HG02623 (cell line): ENCODE data around the gene CD151.

Experiments
- ATAC-seq: cut with Tn5 transposase; IDR thresholded peaks from one replicate; pipeline ENCODE4 v1.9.1; 2021; ENCODE audit warnings: moderate library complexity; ENCODE audit not compliant: unreplicated experiment

Gene CD151

DNA sequence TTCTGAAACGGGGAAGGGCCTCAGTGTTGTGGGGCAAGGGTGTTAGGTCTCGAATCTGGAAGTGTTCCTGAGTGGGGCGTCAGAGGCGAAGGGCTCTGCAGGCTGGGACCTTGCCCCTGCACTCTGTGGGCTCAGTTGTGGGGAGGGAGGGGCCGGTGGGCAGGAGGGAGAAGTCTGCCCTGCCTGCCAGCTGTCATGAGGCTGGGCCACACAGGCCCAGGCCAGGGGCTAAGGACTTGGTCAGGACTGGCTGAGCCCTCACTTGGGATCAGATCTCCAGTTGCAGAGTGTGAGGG is 4.9 kb upstream of the CD151 start, which contains the start of gene CRACR2B:
TSS of gene CRACR2B (plus strand) at position 23 of the 296 bp plus-strand sequence. CDS start 689 bp downstream, outside the sequence.
- no peak for ATAC-seq

DNA sequence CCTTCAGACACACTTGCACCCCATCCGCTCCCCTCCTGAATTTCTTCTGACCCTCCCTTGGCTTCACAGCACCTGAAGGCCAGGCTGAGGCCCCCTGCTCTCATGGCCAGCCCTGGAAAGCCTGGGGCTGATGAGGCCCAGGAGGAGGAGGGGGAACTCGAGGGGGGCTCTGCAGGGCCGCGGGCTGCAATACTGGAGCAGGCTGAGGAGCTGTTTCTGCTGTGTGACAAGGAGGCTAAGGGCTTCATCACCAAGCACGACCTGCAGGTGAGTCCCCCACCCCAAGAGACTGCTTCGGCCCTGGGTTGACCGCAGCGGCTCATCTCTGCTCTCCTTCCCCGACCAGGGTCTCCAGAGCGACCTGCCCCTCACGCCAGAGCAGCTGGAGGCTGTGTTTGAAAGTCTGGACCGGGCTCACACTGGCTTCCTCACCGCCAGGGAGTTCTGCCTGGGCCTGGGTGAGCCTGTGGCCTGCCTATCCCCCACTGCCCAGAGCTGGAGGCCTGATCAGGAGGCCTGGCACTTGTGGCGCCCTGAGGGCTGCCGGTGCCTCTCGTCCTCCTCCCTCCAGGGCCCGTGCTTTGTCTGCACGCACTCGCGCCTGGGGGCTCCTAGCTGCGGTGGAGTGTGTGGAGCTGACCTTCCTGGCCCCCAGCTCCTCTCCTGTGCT is 4.1 kb upstream of the CD151 start:
- no peak for ATAC-seq

DNA sequence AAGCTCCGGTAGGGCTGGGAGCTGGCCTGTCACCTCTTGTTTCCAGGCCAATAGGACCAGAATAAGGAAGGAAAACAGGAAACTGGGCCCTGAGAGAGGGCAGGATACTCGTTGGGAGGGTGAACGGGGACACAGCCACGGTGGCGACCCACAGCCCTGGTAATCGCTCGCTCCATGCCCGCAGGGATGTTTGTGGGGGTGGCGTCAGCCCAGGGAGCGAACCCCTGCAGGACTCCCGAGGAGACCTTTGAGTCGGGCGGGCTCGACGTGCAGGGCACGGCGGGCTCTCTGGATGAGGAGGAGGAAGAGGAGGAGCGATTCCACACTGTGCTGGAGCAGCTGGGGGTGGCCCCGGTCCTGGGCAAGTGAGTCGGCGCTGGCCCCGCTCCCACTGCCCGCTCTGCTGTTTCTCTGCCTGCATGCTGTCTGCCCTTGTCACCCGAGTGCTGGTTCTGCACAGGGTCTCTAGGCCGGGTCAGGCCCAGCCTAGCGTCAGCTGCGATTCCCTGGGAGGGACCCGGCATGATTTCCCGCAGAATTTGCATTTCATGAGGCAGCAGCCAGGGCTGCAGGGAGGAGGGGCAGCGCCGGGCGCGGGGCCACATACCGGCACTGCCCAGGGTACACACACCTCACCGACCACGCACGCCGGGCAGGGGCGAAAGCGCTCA is 3.4 kb upstream of the CD151 start:
- ATAC-seq, result no peak

DNA sequence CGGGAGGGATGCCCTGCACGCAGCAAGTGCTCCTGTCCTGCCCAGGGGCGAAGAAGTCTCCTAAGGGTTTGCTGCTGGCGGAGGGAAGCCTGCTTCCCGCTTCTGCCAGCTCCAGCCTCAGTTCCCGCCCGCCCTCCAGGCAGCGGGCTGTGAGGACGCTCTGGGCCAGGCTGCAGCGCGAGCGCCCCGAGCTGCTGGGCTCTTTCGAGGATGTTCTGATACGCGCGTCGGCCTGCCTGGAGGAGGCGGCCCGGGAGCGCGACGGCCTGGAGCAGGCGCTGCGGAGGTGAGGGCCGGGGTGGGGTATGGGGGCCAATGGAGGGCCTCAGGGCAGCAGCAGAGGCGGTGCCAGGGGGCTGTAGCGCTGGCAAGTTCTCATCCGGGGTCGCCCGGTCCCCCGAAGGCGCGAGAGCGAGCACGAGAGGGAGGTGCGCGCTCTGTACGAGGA is 2.9 kb upstream of the CD151 start:
- ATAC-seq, result no peak

DNA sequence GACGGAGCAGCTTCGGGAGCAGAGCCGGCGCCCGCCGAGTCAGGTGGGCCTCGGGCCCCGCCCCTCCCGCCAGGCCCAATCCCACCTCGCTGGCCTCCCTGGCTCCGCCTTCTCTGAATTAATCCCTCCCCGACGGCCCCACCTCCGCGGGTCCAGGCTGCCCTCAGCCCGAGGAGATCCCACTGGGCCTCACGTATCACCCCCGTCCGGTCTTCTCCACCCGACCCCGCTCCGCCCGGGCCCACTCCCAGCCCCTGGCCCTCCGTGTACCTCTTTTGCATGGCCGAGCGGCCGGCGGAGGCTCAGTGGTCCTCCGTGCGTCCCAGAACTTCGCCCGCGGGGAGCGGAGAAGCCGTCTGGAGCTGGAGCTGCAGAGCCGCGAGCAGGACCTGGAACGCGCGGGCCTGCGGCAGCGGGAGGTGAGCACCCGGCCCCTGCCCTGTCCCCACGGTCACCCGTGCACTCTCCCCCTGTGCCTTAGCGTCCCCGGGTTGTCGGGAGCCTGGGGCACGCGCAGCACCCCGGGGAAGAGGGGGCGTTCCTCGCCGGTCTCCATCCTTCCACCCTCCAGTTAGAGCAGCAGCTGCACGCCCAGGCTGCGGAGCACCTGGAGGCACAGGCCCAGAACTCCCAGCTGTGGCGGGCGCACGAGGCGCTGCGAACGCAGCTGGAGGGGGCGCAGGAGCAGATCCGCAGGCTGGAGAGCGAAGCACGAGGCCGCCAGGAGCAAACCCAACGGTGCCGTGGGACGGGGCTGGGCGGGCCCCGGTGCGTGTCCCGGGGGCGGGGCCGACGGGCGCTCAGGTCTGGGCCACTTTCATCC is 2.2 kb upstream of the CD151 start:
- no peak for ATAC-seq

DNA sequence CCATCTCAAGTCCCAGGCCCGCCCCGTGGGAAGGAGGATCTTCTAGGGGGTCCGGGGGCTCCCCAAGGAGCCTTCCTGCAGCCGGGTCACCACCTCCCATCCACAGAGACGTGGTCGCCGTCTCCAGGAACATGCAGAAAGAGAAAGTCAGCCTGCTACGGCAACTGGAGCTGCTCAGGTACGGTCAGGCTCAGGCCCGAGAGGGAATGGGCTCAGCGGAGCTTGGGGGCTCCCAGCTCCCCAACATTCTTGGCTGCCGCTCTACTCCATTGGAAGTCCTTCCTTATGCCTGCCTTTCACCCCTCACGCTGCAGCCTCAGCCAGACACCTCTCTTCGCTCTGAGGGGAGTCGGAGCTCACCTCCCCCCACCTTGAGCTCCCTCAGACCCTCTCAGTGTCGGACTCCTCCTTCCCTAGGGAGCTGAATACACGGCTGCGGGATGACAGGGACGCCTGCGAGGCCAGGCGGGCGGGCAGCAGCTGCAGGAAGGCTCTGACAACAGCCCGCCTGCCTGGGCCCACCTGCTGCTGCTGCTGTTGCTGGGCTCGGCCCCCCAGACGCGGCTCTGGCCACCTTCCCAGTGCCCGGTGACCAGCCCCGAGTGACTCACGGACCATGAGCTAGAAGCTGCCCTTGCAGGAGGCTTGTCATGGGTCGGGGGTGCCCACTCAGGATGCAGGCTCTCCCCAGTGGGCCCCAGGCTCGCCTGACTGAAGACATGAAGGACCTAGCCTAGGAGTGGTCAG is 1.5 kb upstream of the CD151 start:
- no peak for ATAC-seq

DNA sequence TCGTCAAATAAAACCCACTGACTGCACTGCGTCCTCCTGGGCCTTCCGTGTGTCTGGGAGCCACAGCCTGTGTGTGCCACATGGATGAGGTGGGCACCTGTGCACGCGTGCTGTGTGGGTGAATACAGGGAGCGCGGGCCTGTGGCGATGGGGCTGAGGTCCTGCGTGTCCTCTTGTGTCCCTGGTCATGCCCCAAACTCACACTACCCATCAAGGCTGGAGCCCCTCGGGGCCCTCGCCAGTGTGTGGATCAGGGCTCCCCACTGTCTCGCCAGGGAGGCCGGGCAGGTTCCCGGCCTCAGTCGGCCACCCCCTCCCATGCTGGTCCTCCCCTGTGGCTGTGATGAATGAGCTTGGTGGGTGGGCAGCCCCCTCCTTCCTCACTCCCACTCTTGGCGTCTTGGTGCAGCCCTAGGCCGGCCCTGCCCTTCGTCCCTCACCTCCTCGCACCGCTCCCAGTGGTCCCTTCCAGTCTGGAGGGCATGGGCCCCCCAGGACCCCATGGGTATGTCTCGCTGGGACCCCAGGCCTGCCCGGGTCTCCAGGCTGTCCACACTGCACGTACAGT is 707 bp upstream of the CD151 start:
- no peak for ATAC-seq

DNA sequence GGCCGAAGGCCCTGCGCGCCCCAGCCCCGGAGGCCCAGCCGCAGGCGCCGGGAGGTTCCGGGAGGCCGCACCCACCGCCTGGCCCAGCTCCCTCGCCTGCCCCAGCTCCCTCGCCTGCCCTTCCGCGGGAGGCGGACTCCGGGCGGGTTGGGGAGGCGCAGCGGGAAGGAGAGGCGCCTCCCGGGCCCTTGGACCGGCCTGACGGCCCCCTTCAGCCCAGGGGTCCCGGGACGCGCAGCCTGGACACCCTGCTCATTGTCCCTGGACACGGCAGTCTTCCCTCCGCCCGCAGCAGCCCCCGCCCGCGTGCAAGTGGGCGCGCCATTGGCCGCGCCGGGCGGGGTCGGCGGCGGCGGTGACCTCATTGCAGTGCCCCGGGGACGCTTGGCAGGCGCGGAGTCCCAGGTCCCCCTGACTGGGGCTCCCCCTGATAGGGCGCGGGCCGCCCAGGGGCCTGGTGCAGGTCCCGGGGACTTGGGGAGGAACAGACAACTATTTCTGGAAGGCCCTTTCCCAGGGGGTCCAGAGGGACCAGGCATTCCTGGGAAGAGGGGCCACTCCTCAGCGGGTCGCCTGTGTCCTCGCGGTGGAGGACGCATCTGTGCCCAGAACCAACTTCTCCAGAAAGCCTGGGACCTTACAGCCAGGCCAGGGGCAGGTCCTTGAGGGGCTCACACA is 501 bp downstream of the CD151 start:
- no peak for ATAC-seq

DNA sequence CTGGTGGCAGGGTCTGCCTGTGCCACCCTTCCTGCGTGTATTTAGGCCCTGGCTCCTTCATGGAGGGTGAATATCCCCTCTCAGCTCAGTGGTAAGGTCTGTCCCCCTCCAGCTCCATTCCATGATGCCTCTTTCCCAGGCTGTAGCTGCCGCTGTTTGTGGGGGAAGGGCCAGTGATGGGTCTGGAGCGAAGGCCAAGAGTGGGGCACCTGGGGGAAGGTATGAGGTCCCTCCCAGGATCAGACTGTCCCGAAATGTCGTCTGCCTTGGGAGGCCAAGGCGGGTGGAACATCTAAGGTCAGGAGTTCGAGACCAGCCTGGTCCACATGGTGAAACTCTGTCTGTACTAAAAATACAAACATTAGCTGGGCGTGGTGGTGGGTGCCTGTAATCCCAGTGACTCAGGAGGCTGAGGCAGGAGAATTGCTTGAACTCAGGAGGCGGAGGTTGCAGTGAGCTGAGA is 1.1 kb downstream of the CD151 start:
- ATAC-seq, result no peak

DNA sequence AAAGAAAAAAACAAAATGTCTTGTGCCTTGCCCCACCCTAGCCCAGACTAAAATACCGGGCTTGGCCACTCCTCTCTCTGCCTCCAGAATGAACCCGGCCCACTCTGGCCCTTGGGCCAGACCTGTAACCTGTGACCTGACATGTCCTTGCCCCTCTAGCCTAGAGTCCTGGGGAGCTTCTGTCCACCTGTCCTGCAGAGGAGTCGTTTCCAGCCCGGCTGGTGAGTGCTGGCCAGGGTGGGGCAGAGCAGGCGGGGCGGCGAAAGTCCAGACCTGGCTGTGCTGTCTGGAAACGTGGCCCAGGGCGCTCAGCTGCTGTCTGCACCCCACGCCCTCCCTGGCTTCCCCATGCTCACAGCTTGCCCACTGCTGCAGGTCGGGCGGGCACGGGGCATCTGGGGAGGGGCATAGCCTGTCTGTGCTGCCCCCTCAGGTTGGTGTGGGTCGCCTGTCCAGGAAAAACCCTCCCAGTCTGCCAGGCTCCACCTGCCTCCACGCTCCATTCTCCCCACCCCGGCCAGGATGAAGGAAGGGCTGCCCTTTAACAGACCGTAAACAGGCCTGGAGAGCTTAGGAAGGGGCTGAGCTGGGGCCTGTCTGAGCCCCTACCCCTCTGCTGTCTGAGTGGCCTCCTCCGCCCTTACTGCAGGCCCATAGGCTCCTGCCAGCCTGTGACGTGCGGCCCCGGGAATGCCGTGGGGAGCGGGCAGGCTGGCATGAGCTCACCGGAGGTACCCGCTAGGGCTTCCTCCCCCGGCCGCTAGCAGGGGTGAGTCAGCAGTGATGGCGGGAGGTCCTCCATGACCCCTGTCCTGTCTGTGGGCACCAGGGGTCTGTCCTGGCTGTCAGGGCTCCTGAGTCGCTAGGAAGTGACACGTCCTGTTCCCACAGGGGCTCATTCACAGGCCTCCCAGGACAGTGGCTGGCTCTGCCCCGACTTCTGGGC is 1.9 kb downstream of the CD151 start:
- ATAC-seq, result no peak

DNA sequence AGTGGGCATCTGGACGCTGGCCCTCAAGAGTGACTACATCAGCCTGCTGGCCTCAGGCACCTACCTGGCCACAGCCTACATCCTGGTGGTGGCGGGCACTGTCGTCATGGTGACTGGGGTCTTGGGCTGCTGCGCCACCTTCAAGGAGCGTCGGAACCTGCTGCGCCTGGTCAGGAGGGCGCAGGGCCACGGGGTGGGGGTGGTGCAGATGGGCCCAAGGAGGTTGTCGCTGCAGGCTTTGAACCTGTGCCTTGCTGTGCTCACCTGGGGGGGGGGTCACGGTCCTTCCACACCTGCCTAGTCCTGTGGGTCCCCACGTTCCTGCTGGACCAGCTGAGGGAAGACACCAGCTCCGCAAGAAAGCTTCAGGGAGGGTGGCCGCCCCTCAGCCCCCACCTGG is 3.5 kb downstream of the CD151 start:
- ATAC-seq, result no peak

DNA sequence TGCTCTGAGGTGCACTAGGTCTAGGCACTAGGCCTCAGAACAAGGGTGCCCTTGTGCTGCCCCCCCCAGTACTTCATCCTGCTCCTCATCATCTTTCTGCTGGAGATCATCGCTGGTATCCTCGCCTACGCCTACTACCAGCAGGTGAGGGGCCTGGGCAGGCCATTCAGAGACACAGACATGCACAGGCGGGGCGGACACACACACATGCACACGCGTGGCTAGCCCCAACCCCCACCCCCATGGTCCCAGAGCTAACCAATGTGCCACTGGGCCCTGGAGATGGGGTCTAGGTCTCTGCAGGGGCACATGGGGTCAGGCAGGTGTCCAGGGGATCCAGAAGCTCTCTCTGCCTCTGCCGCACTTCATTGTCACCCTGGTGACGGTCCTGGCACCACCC is 3.9 kb downstream of the CD151 start:
- ATAC-seq, result no peak

DNA sequence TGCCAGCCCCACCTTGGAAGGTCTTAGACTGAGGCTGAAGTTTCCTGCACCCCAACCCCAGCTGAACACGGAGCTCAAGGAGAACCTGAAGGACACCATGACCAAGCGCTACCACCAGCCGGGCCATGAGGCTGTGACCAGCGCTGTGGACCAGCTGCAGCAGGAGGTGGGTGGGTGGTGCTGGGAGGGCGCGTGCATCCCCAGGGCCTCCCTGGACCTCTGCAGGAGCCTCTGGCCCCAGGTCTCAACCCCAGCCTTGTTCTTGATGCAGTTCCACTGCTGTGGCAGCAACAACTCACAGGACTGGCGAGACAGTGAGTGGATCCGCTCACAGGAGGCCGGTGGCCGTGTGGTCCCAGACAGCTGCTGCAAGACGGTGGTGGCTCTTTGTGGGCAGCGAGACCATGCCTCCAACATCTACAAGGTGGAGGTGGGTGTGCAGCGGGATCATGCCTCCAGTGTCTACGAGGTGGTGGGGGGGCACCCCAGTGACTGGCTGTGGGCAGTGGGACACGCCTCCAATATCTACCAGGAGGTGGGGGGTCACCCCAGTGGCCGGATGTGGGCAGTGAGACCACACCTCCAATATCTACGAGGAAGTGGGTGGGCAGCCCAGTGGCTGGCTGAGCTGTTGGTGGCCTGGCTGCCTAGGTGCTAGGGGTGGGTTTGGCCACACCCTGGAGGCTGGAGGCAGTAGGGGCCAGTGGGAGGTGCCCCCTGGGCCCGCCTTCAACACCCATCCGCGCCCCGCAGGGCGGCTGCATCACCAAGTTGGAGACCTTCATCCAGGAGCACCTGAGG is 4.6 kb downstream of the CD151 start:
- ATAC-seq, result no peak

DNA sequence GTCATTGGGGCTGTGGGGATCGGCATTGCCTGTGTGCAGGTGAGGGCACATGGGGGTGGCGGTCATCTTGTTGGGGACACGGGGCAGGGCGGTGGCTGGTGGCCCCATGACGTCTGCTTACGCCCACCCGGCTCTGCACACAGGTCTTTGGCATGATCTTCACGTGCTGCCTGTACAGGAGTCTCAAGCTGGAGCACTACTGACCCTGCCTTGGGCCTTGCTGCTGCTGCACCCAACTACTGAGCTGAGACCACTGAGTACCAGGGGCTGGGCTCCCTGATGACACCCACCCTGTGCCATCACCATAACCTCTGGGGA is 5.2 kb downstream of the CD151 start:
- ATAC-seq, result no peak

DNA sequence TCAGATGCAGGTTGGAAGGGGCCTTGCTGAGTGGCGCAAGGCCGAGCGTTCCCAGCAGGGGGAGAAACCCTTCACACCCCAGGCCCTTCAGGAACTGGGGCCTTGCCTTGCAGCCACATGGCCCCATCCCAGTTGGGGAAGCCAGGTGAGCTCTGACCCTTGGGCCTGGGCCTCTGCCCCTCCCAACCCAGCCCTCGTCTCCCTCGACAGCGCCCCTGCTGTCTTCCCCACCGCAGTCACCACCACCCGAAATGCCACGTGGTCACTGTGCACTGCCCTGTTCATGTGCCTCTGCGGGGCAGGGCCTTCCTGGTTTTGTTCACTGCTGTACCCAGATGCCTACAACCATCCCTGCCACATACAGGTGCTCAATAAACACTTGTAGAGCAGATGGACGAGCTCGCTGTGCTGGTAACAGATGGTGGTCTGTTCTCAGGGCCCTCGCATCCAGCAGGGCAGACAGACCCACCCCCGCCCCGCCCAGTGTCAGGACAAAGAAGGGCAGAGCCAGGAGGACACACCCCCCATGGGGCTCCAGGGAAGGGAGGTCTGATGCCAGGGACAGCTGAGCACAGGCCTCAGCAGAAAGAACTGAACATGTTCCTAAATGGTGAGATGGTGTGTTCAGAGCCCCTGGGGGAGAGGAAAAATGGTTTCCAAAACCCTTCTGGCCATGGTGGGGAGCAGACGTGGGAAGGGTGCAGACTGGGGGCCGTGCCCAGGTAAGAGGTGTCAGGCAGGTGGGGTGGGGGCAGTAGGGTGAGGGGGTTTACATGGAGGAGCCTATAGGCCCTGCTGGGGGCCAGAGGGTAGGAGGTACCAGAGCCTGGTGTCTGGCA is 5.9 kb downstream of the CD151 start:
- no peak for ATAC-seq

DNA sequence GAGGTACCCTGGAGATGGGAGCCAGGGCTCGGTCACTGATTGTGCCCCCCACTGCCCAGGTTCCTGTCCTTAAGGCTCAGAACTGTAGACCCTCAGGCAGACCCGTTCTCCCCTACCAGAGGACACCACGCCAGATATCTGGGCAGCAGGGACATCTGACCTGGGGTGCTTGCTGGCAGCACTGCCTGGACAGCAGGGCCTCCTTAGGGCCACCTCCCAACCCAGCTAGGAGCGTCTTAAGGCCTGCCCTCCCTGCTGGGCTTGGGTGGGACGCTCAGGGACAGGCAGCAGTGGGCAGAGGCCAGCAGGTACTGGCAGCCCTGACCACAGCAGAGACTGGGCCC is 6.5 kb downstream of the CD151 start:
- no peak for ATAC-seq

DNA sequence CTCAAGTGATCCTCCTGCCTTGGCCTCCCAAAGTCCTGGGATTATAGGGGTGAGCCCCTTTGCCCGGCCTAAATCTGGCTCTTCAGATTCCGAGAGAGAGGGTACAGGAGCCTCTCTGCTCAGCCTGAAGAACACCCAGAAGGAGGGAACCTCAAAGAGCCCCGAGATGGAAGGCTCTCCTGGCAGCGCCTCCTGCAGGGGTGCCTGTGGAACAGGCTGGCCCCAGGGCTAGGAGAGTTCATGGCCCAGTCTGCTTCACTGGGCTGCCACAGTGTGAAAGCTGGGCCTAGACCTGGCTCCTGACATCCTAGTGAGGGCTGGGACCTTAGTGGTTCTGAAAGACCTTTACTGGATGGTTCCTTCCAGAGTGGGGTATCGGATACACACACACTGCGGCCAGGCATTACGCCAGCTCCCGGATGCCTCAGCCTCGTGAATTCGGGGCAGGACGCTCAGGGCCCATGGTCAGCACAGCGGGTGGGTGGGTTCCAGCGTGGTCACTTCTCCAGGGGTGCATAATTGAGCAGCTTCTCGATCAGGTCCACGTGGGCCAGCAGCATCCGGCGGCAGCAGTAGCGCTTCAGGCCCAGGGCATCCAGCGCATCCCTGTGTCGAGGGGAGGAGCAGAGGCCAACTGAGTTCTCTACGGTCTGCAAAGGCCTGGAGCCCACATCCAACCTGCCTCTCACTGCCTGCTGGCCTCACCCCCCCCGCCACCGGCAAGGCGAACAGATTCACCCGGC is 7.3 kb downstream of the CD151 start:
- ATAC-seq, result no peak
